ENCODE data around the gene VPS13D.
A peak's percentile ranks its signal among the peaks of the same experiment; 100 is the strongest.

VPS13D gene

DNA sequence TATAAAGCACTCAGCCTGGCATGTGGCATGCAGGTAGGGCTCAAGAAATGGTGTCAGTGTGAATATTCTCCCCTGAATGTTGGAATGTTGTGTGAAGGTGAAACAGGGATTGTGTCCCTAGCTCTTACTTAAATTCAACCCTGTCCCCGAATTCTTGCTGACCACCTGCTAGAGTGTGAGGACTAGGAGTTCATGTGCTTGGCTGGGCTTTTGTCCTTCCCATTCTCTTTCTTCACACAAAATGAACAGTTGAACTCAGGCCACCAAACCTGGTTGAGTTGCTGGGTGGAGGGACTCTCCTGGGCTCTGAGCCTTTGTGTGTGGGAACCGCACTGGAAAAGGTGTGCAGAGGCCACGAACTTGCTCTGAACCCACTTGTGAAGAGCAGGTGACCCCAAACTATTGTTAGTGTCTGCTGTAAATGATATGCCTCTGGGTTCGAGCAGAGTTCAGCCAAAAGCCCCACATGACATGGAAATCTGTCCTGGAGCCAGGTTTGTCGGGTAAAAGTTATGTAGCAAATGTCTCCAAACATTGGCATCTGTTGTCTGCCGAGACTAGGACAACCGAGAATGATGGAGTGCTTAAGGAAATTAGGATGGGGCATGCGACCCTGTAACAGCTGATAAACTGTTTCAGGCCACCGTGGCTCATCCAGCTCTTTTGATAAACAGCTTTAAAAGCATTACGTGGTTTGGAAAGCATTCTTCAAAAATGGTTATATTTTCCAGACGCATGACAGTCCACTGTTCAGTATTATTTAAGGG is 243.9 kb downstream of the VPS13D start:
- no peak for DNase-seq

- no peak for DNase-seq
Observed at GRCh38 chr1:12475101-12475500, 245.3 kb downstream of the VPS13D start.

GRCh38 chr1:12475530-12475934 is 245.7 kb downstream of the VPS13D start:
- no peak for DNase-seq

DNA sequence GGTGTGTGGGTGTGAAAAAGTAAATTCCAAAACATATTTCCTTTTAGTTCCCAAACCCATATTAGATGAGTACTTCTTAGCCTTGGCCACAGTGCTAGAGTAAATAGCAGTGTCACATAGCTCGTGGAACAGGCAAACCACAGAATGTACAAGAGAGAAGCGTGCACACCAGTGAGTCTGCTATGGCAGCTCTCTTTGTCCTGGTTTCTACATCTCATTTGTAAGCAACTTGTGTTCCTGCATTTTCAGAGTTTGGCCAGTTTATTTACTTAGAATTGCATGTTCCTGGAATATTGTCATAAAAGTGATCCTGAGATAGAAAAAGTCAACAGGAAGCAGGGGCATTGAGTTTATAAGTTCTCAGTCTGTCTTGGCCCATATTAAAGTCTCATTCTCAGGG is 246.1 kb downstream of the VPS13D start:
- DNase-seq: no peak

DNA sequence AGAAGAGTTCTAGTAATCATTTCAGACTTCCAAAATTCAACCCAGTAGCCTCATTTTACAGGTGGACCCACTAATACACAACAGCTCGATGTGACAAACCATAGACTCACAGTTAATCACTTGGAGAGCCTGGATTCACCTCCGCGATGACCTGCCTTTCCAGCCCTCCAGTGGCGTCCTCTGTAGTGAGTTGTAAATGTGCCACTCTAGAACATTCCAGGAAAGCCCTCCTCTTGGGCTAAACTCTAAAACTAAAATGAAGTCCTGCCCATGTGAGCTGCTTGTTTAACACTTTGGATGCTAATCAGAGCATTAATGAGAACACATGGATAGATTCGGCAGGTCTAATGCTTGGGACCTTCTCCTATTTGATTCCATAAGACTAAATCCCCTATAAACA is 247.5 kb downstream of the VPS13D start:
- no peak for DNase-seq

DNA sequence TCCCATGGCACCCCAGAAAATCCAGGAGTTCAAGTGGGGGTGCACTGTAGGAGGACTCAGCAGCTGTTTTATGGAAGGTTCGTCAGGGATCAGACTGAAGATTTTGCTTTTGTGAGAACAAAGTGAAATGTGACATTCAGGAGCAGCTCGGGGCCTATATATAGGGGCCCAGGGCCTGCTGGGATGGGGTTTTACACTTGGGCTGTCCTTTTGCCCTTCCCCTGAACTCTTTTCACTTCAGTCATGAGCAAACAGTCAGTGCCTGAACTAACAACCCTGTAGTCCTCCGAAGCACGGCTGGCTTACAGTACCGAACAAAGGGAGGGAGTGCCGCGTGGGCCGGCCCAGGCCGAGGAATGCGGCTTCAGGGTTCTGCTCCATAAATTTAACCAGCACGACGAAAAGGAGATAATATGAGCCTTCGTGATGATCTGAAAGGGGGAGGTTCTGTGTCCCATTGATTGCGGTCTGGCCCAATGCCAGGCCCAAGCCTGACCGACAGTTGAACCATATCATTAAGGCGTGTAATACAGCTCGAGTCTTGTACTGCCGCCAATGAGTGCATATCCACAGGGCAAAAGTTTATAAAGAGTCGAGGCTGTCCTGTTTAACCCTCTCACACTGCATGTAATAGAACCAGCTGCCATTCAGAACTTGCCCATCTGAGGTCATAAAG is 248.2 kb downstream of the VPS13D start:
- peak; percentile 88 for DNase-seq

DNA sequence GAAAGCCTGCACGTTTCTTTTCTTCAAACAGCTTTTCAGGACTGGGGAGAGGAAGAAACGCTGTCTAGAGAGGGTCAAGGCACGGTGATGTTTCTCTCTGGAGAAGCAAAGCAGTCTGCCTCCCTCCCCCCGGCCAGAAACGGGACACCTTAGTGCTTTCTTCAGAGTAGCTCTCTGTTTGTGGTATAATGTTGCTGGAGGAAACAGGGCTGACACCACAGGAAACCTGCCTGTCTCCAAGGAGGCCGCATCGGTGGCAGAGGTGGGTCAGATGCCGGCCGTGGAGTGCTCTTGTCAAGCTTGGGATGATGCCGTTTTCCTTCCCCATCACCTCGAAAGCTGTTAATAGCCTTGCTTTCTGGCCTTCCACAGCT is 248.8 kb downstream of the VPS13D start:
- DNase-seq: no peak

GRCh38 chr1:12479311-12479710 is 249.5 kb downstream of the VPS13D start:
- no peak for DNase-seq

- DNase-seq: no peak
Observed at GRCh38 chr1:12480041-12480440, 250.2 kb downstream of the VPS13D start.

DNA sequence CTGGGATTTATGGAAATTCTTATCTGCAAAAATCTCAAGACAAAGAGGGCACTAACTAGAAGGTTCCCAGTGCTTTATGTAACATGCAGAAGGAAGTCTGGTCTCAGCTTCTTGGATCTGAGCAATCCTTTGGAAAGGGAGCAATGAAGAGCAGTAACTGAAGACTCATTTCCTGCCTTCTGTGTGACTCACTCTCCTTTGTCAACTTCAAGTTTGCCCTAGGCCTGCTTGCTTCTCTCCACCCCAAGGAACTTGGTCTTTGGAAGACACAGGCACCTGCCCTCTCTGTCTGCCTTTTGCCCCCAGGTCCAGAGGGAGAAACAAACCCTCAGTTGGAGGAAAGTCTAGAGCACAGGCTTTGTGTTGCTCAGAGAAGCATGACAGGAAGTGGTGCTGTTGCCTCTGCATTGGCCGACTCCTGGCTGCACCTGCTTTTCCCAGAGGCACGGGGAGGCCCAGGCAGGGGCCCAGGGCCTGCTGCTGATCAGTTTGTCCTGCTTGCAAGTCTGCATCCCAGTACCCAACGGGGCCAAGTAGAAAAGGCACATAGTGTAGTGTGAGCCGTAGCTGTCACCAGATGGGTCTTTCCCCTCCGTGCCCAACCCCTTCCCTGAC is 251.0 kb downstream of the VPS13D start:
- DNase-seq: peak; percentile 85

- DNase-seq: no peak
Observed at GRCh38 chr1:12481928-12482327, 252.1 kb downstream of the VPS13D start.

DNA sequence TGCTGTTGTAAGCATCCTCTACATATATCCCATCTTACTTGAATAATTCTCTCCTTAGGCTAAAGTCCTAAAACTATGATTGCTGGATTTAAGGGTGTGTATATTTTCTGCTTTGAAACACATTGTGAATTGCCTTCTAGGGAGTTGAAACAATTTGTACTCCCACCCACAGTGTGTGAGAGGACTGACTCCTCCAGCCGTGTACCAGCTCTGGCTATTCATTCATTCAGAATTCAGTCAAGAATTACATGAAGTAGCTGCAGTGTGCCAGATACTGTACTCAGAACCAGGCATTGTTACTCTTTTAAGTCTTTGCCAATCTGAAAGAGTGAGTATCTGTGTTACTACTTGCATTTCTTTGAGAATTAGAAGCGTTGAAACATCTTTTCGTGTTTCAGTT is 253.2 kb downstream of the VPS13D start:
- no peak for DNase-seq

DNA sequence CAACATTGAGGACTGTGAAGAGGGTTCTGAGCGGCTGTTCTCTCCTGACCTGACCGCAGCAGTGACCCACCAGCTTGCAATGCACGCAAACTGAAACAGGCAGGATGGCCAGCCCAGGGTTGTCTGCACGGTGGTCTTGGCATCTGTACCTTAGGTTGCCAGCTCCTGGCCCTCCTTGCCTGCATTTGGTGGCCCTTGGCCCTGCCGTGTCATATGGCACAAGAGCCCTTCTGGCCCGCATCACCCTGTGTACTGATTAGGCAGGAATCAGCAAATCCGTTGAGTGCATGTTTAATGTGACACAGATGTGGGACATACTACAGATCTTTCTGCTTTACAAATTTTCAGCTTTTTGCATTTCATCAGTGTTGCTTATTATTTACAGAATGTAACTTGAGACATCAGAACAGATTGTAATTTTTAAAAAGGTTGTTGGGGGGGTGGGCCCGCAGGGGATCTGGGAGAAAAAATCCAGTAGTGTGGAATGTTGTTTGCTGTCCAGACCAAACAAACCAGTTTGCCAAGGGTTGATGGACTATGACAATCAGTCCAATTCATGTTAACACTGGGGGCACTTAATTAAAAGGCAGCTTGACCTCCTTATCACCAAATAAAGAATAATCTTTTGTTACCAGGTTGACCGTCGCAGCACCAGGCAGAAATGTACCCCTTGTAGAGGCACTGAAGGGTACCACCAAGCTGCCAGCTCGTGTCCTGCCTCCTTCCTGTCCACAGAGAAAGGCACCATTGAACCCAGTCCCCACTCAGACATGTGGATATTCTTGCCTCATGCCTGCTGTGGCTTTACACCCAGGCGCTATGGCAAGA is 255.6 kb downstream of the VPS13D start:
- no peak for DNase-seq

GRCh38 chr1:12486059-12486341 is 256.2 kb downstream of the VPS13D start:
- DNase-seq: no peak

DNA sequence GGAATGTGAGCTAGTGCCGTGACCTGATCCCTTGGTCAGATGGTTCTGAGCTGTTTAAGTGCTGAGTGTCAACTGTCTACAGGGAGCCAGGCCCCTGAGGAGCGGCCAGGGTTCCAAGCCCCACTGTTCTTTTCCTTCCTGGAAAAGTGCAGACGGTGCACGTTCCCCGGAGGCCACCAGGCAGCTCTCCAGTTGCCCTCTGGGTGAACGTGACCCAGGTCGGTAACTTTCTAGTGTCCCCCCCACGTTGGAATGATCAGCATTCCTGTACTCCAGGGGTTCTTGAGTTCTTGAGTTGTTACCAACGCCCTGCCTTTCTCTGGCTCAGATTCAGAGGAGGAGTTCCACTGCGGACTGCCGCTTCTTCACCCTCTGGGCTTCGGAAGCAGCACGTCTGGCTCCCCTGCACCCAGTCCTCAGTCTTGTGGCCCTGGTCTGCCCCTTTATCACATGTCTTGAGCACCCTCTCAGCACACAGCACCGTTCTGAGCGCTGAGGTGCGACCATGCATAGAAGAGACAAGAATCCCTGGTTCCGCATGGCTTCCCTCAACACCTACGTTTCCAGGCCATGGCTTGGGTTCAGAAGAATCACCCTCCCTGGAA is 256.7 kb downstream of the VPS13D start:
- no peak for DNase-seq

- no peak for DNase-seq
Observed at GRCh38 chr1:12487520-12487919, 257.7 kb downstream of the VPS13D start.

GRCh38 chr1:12488666-12489354 is 259.0 kb downstream of the VPS13D start:
- DNase-seq: no peak

DNA sequence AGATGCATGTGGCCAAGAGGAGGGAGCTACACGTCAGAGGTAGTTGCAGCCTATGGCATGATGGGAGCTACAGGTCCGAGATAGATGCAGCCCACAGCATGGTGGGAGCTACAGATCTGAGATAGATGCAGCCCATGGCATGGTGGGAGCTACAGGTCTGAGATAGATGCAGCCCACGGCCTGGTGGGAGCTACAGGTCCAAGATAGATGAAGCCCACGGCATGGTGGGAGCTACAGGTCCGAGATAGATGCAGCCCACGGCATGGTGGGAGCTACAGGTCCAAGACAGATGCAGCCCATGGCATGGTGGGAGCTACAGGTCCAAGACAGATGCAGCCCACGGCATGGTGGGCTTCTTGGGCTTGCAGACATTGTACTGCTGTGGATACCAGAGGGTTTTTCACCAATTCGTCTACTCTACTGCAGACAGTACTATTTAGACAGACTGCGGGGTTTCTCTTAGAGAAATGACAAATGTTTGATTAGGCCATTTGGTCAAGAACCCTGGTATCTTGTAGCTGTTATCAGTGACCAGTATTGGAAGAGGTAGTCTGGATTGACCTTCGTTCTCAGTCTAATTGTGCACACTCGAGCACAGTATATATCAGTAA is 260.8 kb downstream of the VPS13D start:
- no peak for DNase-seq

DNA sequence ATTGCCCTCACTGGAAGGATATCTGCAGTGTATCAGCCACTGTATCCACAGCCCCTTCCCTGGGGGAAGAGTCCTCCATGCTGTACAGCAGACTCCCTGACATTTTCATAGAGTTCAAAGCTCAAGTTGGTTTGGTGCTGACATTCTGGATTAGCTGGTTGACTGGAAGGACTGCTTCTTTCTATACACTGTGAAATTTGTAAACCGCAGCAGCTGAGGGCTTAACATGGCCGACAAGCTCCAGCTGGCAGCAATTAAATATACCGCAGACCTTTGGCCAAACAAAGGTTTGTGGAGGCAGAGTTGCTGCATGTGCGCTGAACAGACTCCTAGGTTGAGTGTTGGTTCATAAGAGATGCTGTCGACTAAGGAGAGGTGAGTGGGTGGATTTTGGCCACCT is 261.8 kb downstream of the VPS13D start:
- DNase-seq: no peak

GRCh38 chr1:12495725-12496124 is 265.9 kb downstream of the VPS13D start:
- no peak for DNase-seq

GRCh38 chr1:12496154-12496961 is 266.5 kb downstream of the VPS13D start:
- DNase-seq: no peak

Data from HCEC 1CT (cell line).